Activated T-helper 2 cell treated with anti-CD3 and anti-CD28 coated beads, Interferon-gamma antibody, Interleukin-2, Interleukin-4, amounts not matched to agents 10 μg/mL and 5 μg/mL and 100 μg/mL, durations not matched to agents 14 hours and 24 hours and 36 hours (primary cell): ENCODE data around the gene NR2F1-AS1. TPM values are rescaled to one million over a fixed set of nuclear protein-coding genes. Genes with fewer than 3 reads are reported as not detected.

Experiments used
- DNase-seq: peaks from one replicate; pipeline ENCODE4 v3.0.0; 2021; ENCODE audit warnings: low spot score
- H3K27ac Mint-ChIP-seq: one replicate; pipeline ENCODE4 v1.8.0; 2021; ENCODE audit warnings: mixed read lengths
- H3K27me3 Mint-ChIP-seq: one replicate; pipeline ENCODE4 v1.8.0; 2021; ENCODE audit warnings: low read depth, mixed read lengths
- H3K36me3 Mint-ChIP-seq: one replicate; pipeline ENCODE4 v1.8.0; 2021; ENCODE audit warnings: low read depth, mixed read lengths
- H3K4me1 Mint-ChIP-seq: one replicate; pipeline ENCODE4 v1.8.0; 2021; ENCODE audit warnings: low read depth, mixed read lengths
- H3K4me3 Mint-ChIP-seq: one replicate; pipeline ENCODE4 v1.8.0; 2021; ENCODE audit warnings: low read depth, mild to moderate bottlenecking, moderate library complexity, mixed read lengths
- H3K9me3 Mint-ChIP-seq: one replicate; pipeline ENCODE4 v1.8.0; 2021; ENCODE audit warnings: mixed read lengths
- intact Hi-C: fragments of 100-400 bp; cut with micrococcal nuclease; formaldehyde crosslinking; loops from one replicate; pipeline ENCODE4 v1.15.1; 2023
- total RNA-seq: library from RNA; stranded (reverse); gene quantifications from 2 replicates; pipeline ENCODE4 v1.2.3, GENCODE V29; 2022

The NR2F1-AS1 gene
- total RNA-seq, 1 donor from 2014 or later = not detected

GRCh38 chr5:93384026-93384425 lies 197.0 kb downstream of the NR2F1-AS1 start:
- no peaks in the 10 kb centered on the region for H3K36me3 Mint-ChIP-seq
- H3K27me3 Mint-ChIP-seq = no peaks in the 10 kb centered on the region
- no peaks in the 10 kb centered on the region for H3K9me3 Mint-ChIP-seq

GRCh38 chr5:93382188-93382825 lies 198.7 kb downstream of the NR2F1-AS1 start:
- Mint-ChIP-seq H3K36me3 (no peaks in the 10 kb centered on the region), H3K27me3 (no peaks in the 10 kb centered on the region), H3K9me3 (no peaks in the 10 kb centered on the region), H3K27ac (no peak overlapping the region), H3K4me1 (no peaks in the 10 kb centered on the region), H3K4me3 (no peak overlapping the region)
- intact Hi-C loops = no loop called here
- no peak for DNase-seq

More at GRCh38 chr5:93384026-93384425, 197.0 kb downstream of the NR2F1-AS1 start:
- Mint-ChIP-seq H3K4me3 (no peak overlapping the region), H3K4me1 (no peaks in the 10 kb centered on the region), H3K27ac (no peak overlapping the region)
- intact Hi-C loops = no loop called here
- DNase-seq = no peak

- H3K36me3 Mint-ChIP-seq = no peaks in the 10 kb centered on the region
- no peaks in the 10 kb centered on the region for H3K27me3 Mint-ChIP-seq
- H3K9me3 Mint-ChIP-seq = no peaks in the 10 kb centered on the region
- intact Hi-C loops = no loop called here
- H3K27ac Mint-ChIP-seq = no peak overlapping the region
- no peaks in the 10 kb centered on the region for H3K4me1 Mint-ChIP-seq
- no peak for DNase-seq
- no peak overlapping the region for H3K4me3 Mint-ChIP-seq
Observed at GRCh38 chr5:93381057-93381456, 200.0 kb downstream of the NR2F1-AS1 start.

GRCh38 chr5:93378073-93378472 lies 202.9 kb downstream of the NR2F1-AS1 start:
- no peak overlapping the region for H3K4me3 Mint-ChIP-seq
- H3K27ac Mint-ChIP-seq = no peak overlapping the region
- no peaks in the 10 kb centered on the region for H3K36me3 Mint-ChIP-seq
- DNase-seq = no peak
- peaks cover 5% of the 10 kb centered on the region for H3K9me3 Mint-ChIP-seq
- no peaks in the 10 kb centered on the region for H3K27me3 Mint-ChIP-seq
- no peaks in the 10 kb centered on the region for H3K4me1 Mint-ChIP-seq
- intact Hi-C loops = no loop called here

- intact Hi-C loops = no loop called here
- Mint-ChIP-seq H3K4me3 (no peak overlapping the region), H3K27me3 (no peaks in the 10 kb centered on the region), H3K9me3 (peaks cover 5% of the 10 kb centered on the region), H3K27ac (no peak overlapping the region), H3K4me1 (no peaks in the 10 kb centered on the region), H3K36me3 (no peaks in the 10 kb centered on the region)
- DNase-seq = no peak
Observed at GRCh38 chr5:93371893-93372292, 209.1 kb downstream of the NR2F1-AS1 start.

GRCh38 chr5:93364378-93364777 lies 216.6 kb downstream of the NR2F1-AS1 start:
- intact Hi-C loops = no loop called here
- DNase-seq = no peak
- Mint-ChIP-seq H3K27me3 (no peaks in the 10 kb centered on the region), H3K9me3 (no peaks in the 10 kb centered on the region), H3K36me3 (no peaks in the 10 kb centered on the region), H3K27ac (no peak overlapping the region), H3K4me3 (no peak overlapping the region), H3K4me1 (no peaks in the 10 kb centered on the region)

- Mint-ChIP-seq H3K9me3 (no peaks in the 10 kb centered on the region), H3K4me3 (no peak overlapping the region), H3K36me3 (no peaks in the 10 kb centered on the region), H3K27me3 (no peaks in the 10 kb centered on the region), H3K27ac (no peak overlapping the region), H3K4me1 (no peaks in the 10 kb centered on the region)
- intact Hi-C loops = no loop called here
- no peak for DNase-seq
Observed at GRCh38 chr5:93360436-93361088, 220.5 kb downstream of the NR2F1-AS1 start.

- intact Hi-C loops = no loop called here
- Mint-ChIP-seq H3K27ac (no peak overlapping the region), H3K36me3 (no peaks in the 10 kb centered on the region), H3K27me3 (no peaks in the 10 kb centered on the region), H3K9me3 (no peaks in the 10 kb centered on the region), H3K4me3 (no peak overlapping the region), H3K4me1 (no peaks in the 10 kb centered on the region)
- DNase-seq = no peak
Observed at GRCh38 chr5:93359960-93360305, 221.1 kb downstream of the NR2F1-AS1 start.

Other genes with a start within 250 kb of the NR2F1-AS1 start
- gene NR2F1, start 2.0 kb upstream of the NR2F1-AS1 start, total RNA-seq = not detected in 2 replicates
- 1.0 and 1.4 TPM in 2 replicates for gene POU5F2, start 160.4 kb upstream of the NR2F1-AS1 start, total RNA-seq